Neuronal stem cell (in vitro differentiated cells): ENCODE data around the gene LRRC40.

Source experiments
- DNase-seq: peaks from one replicate; pipeline ENCODE4 v3.0.0-alpha.2; 2013; ENCODE audit warnings: low spot score
- H2AFZ ChIP-seq: one replicate; pipeline ENCODE4 v1.6.1; 2013; ENCODE audit warnings: mild to moderate bottlenecking, low read length, inconsistent platforms
- H2AK5ac ChIP-seq: 2 replicates; pipeline ENCODE4 v1.6.1; 2013; ENCODE audit warnings: low read depth, mild to moderate bottlenecking, inconsistent platforms, low read length, moderate library complexity, mixed read lengths
- H2BK120ac ChIP-seq: 2 replicates; pipeline ENCODE4 v1.6.1; 2013; ENCODE audit warnings: low read depth, mild to moderate bottlenecking, inconsistent platforms, low read length, moderate library complexity, mixed read lengths
- H2BK12ac ChIP-seq: one replicate; pipeline ENCODE4 v1.6.1; 2013; ENCODE audit warnings: low read length, inconsistent platforms
- H2BK15ac ChIP-seq: 2 replicates; pipeline ENCODE4 v1.6.1; 2013; ENCODE audit warnings: mild to moderate bottlenecking, low read length, inconsistent platforms, mixed read lengths
- H2BK5ac ChIP-seq: one replicate; pipeline ENCODE4 v1.6.1; 2013; ENCODE audit warnings: inconsistent platforms, mild to moderate bottlenecking, low read length, moderate library complexity
- H3K14ac ChIP-seq: one replicate; pipeline ENCODE4 v1.6.1; 2013; ENCODE audit warnings: low read length, inconsistent platforms
- H3K18ac ChIP-seq: 2 replicates; pipeline ENCODE4 v1.6.1; 2013; ENCODE audit warnings: low read length, inconsistent platforms
- H3K23ac ChIP-seq: 2 replicates; pipeline ENCODE4 v1.6.1; 2013; ENCODE audit warnings: low read depth, mild to moderate bottlenecking, mixed read lengths, low read length, inconsistent platforms; ENCODE audit not compliant: poor library complexity
- H3K27ac ChIP-seq: replicated peaks from 3 replicates; pipeline ENCODE4 v1.5.1; 2013; ENCODE audit warnings: low read length, inconsistent platforms
- H3K27me3 ChIP-seq, 3 experiments: 2 replicates each; pipeline ENCODE4 v1.6.1; 2013; ENCODE audit warnings: low read length in 3 of 3, mild to moderate bottlenecking in 2 of 3, inconsistent platforms in 1 of 3, low read depth in 1 of 3, mixed read lengths in 1 of 3, moderate library complexity in 1 of 3; ENCODE audit not compliant: control insufficient read depth in 3 of 3, insufficient read depth in 3 of 3
- H3K36me3 ChIP-seq, 2 donors: replicated peaks in 1 of 2; 2 replicates each; pipeline ENCODE4 v1.6.1; 2013; ENCODE audit warnings: low read length in 2 of 2; ENCODE audit not compliant: control insufficient read depth in 2 of 2, insufficient read depth in 2 of 2
- H3K4ac ChIP-seq: 2 replicates; pipeline ENCODE4 v1.6.1; 2013; ENCODE audit warnings: inconsistent platforms, mild to moderate bottlenecking, low read length, moderate library complexity
- H3K4me1 ChIP-seq, 2 donors: 1 replicate in 1 of 2; 2 replicates in 1 of 2; pipeline ENCODE4 v1.6.1; 2013; ENCODE audit warnings: low read length in 2 of 2, low read depth in 1 of 2; ENCODE audit not compliant: control insufficient read depth in 2 of 2, insufficient read depth in 1 of 2
- H3K4me2 ChIP-seq: one replicate; pipeline ENCODE4 v1.6.1; 2013; ENCODE audit warnings: mild to moderate bottlenecking, low read length, inconsistent platforms; ENCODE audit not compliant: insufficient read depth, poor library complexity, severe bottlenecking
- H3K4me3 ChIP-seq, 2 donors: 2 replicates each; pipeline ENCODE4 v1.5.1; 2013; ENCODE audit warnings: low read length in 2 of 2, mild to moderate bottlenecking in 2 of 2, inconsistent platforms in 1 of 2, moderate library complexity in 1 of 2
- H3K79me1 ChIP-seq: one replicate; pipeline ENCODE4 v1.6.1; 2013; ENCODE audit warnings: low read depth, mild to moderate bottlenecking, inconsistent platforms, low read length, moderate library complexity
- H3K9ac ChIP-seq: one replicate; pipeline ENCODE4 v1.6.1; 2013; ENCODE audit warnings: mild to moderate bottlenecking, low read depth, low read length, inconsistent platforms; ENCODE audit not compliant: poor library complexity
- H3K9me3 ChIP-seq, 2 donors: replicated peaks in 1 of 2; 2 replicates each; pipeline versions ENCODE3 to v1.6.1; 2013; ENCODE audit warnings: low read length in 2 of 2, mild to moderate bottlenecking in 2 of 2, inconsistent platforms in 1 of 2, low read depth in 1 of 2, mixed read lengths in 1 of 2, moderate library complexity in 1 of 2; ENCODE audit not compliant: control insufficient read depth in 2 of 2, insufficient read depth in 1 of 2
- H4K8ac ChIP-seq: one replicate; pipeline ENCODE4 v1.6.1; 2013; ENCODE audit warnings: low read depth, mild to moderate bottlenecking, inconsistent platforms, low read length, moderate library complexity
- H4K91ac ChIP-seq: one replicate; pipeline ENCODE4 v1.6.1; 2013; ENCODE audit warnings: low read length, low read depth, mild to moderate bottlenecking, inconsistent platforms; ENCODE audit not compliant: poor library complexity
- WGBS, 2 donors: extraction: QIAGEN DNeasy Blood & Tissue Kit; methylation state at CpG; one replicate each; pipeline ENCODE4 v1.1.7; 2013; ENCODE audit warnings: missing lambda C conversion rate in 2 of 2, mixed read lengths in 1 of 2; ENCODE audit not compliant: insufficient read length in 2 of 2, insufficient replicate concordance in 1 of 2; ENCODE audit errors: extremely low coverage in 2 of 2; 5-methylcytosine and 5-hydroxymethylcytosine counted together

The LRRC40 gene

DNA sequence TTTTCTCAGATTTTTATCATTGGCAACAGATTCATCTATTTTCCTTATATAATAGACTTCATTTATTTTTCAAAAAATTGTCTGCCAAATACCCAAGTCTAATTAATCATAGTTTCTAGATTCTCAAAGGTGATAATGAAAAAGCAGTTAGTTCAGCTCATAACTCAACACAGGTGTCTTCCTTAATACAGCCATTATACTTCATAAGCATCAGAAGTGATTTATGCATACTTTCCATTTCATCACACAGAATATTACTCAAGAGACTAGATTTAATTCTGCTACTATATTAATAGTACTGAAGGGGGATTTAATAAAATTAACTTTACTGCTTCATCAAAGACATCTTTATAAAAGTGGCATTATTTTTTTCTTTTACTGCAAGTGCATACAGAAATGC lies 34.6 kb upstream of the LRRC40 start:
- Histone ChIP-seq H3K18ac (no peak overlapping the region), H3K36me3 (peaks cover 24 to 100% of the 10 kb centered on the region in 2 donors), H4K91ac (no peak overlapping the region)

GRCh38 chr1:70234733-70235132 lies 29.4 kb upstream of the LRRC40 start:
- no peaks in the 10 kb centered on the region for H3K4me1 ChIP-seq
- H3K14ac ChIP-seq = no peak overlapping the region
- H3K36me3 ChIP-seq = peaks cover 27 to 100% of the 10 kb centered on the region in 2 donors
- no peak overlapping the region for H2AFZ ChIP-seq
- no peak overlapping the region for H2BK120ac ChIP-seq
- no peak overlapping the region for H3K4me3 ChIP-seq
- no peaks in the 10 kb centered on the region for H3K79me1 ChIP-seq
- no peak overlapping the region for H3K9ac ChIP-seq
- no peak overlapping the region for H4K91ac ChIP-seq
- DNase-seq = no peak
- no peak overlapping the region for H2BK15ac ChIP-seq
- no peak overlapping the region for H3K23ac ChIP-seq
- no peaks in the 10 kb centered on the region for H3K9me3 ChIP-seq
- H3K18ac ChIP-seq = no peak overlapping the region
- no peaks in the 10 kb centered on the region for H3K27me3 ChIP-seq
- no peak overlapping the region for H2AK5ac ChIP-seq
- no peak overlapping the region for H2BK12ac ChIP-seq
- no peak overlapping the region for H3K27ac ChIP-seq
- no peak overlapping the region for H2BK5ac ChIP-seq
- H3K4ac ChIP-seq = no peak overlapping the region
- H4K8ac ChIP-seq = no peak overlapping the region
- no peak overlapping the region for H3K4me2 ChIP-seq

More for the DNA sequence above, 34.6 kb upstream of the LRRC40 start:
- Histone ChIP-seq H4K8ac (no peak overlapping the region), H3K9ac (no peak overlapping the region), H3K4me2 (no peak overlapping the region), H2AK5ac (no peak overlapping the region), H3K9me3 (no peaks in the 10 kb centered on the region), H2BK5ac (no peak overlapping the region), H3K14ac (no peak overlapping the region), H3K4ac (no peak overlapping the region), H3K4me3 (no peak overlapping the region), H3K79me1 (peaks cover 2% of the 10 kb centered on the region), H2BK120ac (no peak overlapping the region), H3K27ac (no peak overlapping the region), H2BK15ac (no peak overlapping the region), H2BK12ac (no peak overlapping the region), H3K4me1 (no peaks in the 10 kb centered on the region), H3K23ac (no peak overlapping the region), H3K27me3 (no peaks in the 10 kb centered on the region), H2AFZ (no peak overlapping the region)
- DNase-seq = no peak

DNA sequence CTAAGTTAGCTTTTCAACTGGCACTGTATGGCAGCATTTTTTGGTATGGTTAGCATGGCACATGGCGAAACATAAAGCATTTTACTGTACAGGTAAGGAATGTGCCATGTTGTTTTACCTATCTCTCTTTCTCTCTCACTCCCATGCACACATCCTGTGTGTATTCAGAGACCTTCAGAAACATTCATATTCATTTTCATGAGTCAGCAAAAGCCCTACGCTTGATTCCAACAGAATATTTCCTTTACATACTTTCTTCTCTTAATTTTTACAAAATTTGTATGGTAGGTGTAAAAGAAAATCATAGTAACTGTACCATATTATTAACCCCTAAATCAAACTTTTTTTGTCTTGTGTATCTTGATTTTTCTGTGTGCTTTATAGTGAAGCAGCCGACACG lies 26.1 kb upstream of the LRRC40 start:
- DNase-seq = no peak
- Histone ChIP-seq H3K14ac (no peak overlapping the region), H2AFZ (no peak overlapping the region), H2BK15ac (no peak overlapping the region), H3K27ac (no peak overlapping the region), H2BK5ac (no peak overlapping the region), H3K4me2 (no peak overlapping the region), H3K4me3 (no peak overlapping the region), H3K27me3 (no peaks in the 10 kb centered on the region), H3K9ac (no peak overlapping the region), H3K18ac (no peak overlapping the region), H4K91ac (no peak overlapping the region), H2BK12ac (no peak overlapping the region), H4K8ac (no peak overlapping the region), H3K23ac (no peak overlapping the region), H3K4me1 (no peaks in the 10 kb centered on the region), H2AK5ac (no peak overlapping the region), H3K79me1 (no peaks in the 10 kb centered on the region), H3K36me3 (peaks cover 25 to 100% of the 10 kb centered on the region in 2 donors), H2BK120ac (no peak overlapping the region), H3K4ac (no peak overlapping the region), H3K9me3 (no peaks in the 10 kb centered on the region)
- WGBS, 2 donors = no CpG with 5 or more reads among the region's 4 CpGs

DNA sequence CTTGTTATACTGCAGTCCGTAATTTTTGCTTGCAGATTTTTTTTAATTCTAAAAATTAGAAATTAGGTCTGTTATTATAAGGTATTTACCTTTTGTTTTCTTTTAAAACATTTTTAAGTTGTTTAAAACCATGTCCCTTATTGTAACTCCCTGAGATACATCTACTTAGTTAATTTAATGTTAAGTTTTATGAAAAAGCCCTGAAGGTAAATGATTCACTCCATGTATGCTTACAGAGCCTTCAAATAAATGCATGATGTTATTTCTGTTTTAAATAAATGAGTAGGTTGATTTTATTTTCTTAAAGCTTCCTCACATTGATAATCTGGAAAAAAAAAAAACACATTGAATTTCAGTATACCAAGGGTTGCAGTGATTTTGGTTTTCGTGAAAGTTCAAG lies 23.3 kb upstream of the LRRC40 start:
- Histone ChIP-seq H2AFZ (no peak overlapping the region), H2AK5ac (no peak overlapping the region), H3K23ac (no peak overlapping the region), H3K4me2 (no peak overlapping the region), H4K91ac (no peak overlapping the region), H2BK120ac (no peak overlapping the region), H3K4me1 (peaks cover 0 to 3% of the 10 kb centered on the region in 2 donors), H3K79me1 (no peaks in the 10 kb centered on the region), H3K4me3 (no peak overlapping the region), H3K9me3 (no peaks in the 10 kb centered on the region), H3K27ac (no peak overlapping the region), H2BK12ac (no peak overlapping the region), H3K27me3 (no peaks in the 10 kb centered on the region), H3K14ac (no peak overlapping the region), H2BK5ac (no peak overlapping the region), H4K8ac (no peak overlapping the region), H3K4ac (no peak overlapping the region), H3K36me3 (peaks cover 16 to 100% of the 10 kb centered on the region in 2 donors), H2BK15ac (no peak overlapping the region), H3K9ac (no peak overlapping the region), H3K18ac (no peak overlapping the region)
- no peak for DNase-seq
- WGBS, 2 donors = no CpG with 5 or more reads among the region's 2 CpGs
